B cell (primary cell): Measurements from ENCODE around the gene PVALEF.

ENCODE experiments used
- CTCF ChIP-seq: fragments of 200-600 bp; IDR thresholded peaks from one replicate; pipeline ENCODE4 v1.8.0; 2022; ENCODE audit warnings: antibody characterized with exemption, mild to moderate bottlenecking
- EZH2 ChIP-seq: IDR thresholded peaks from 2 replicates; pipeline ENCODE4 v1.6.1; 2012; ENCODE audit warnings: borderline replicate concordance, low read depth, mild to moderate bottlenecking, moderate library complexity, low read length; ENCODE audit not compliant: insufficient read depth, poor library complexity, severe bottlenecking

GRCh38 chr17:81143200-81143527 is 22.1 kb upstream of the PVALEF start:
- TF ChIP-seq EZH2 = no peak
- no peak for TF ChIP-seq CTCF
